OCI-LY1 (cell line): ENCODE results near the gene NHERF2.

Experiments used
- EZH2 ChIP-seq: fragments of 200-600 bp; sonication (generic), shearing (Covaris generic); IDR thresholded peaks from 2 replicates; pipeline ENCODE4 v1.8.0; 2017; ENCODE audit warnings: borderline replicate concordance, mixed run types, mild to moderate bottlenecking, antibody characterized with exemption, low read length, moderate library complexity, mixed read lengths
- TF ChIP-seq, protein P1 (sequence below): fragments of 200-600 bp; sonication (generic), shearing (Covaris generic); IDR thresholded peaks from 2 replicates; pipeline ENCODE4 v1.5.1; 2017; ENCODE audit warnings: mild to moderate bottlenecking, antibody characterized with exemption, low read length, moderate library complexity, mixed read lengths

DNA sequence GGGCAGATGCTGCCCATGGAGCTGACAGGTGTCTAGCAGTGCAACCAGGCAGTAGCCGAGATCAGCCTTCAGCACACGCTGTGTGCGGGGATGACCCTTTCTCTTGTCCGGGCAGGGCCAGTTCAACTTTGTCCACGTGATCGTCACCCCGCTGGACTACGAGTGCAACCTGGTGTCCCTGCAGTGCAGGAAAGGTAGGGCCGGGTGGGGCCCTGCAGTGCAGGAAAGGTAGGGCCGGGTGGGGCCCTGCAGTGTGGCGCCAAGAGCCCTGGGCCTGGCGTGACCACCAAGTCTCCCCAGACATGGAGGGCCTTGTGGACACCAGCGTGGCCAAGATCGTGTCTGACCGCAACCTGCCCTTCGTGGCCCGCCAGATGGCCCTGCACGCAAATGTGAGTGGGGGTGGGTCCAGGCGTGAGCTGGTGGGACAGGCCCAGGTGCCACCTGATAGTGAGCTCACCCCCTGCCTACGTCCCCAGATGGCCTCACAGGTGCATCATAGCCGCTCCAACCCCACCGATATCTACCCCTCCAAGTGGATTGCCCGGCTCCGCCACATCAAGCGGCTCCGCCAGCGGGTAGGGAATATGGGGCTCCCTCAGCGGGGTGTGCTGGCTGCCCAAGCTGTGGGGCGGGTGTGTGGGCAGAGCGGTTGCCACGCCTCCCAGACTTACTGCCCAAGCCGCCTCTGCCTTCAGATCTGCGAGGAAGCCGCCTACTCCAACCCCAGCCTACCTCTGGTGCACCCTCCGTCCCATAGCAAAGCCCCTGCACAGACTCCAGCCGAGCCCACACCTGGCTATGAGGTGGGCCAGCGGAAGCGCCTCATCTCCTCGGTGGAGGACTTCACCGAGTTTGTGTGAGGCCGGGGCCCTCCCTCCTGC is 61.3 kb downstream of the NHERF2 start:
- TF ChIP-seq, protein P1, sequence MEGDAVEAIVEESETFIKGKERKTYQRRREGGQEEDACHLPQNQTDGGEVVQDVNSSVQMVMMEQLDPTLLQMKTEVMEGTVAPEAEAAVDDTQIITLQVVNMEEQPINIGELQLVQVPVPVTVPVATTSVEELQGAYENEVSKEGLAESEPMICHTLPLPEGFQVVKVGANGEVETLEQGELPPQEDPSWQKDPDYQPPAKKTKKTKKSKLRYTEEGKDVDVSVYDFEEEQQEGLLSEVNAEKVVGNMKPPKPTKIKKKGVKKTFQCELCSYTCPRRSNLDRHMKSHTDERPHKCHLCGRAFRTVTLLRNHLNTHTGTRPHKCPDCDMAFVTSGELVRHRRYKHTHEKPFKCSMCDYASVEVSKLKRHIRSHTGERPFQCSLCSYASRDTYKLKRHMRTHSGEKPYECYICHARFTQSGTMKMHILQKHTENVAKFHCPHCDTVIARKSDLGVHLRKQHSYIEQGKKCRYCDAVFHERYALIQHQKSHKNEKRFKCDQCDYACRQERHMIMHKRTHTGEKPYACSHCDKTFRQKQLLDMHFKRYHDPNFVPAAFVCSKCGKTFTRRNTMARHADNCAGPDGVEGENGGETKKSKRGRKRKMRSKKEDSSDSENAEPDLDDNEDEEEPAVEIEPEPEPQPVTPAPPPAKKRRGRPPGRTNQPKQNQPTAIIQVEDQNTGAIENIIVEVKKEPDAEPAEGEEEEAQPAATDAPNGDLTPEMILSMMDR, result no peak
- no peak for TF ChIP-seq EZH2
